HepG2 (cell line): ENCODE data around the gene PARP16. TPM values are rescaled to one million over a fixed set of nuclear protein-coding genes. Genes with fewer than 3 reads are reported as not detected.

Source experiments
- ELF1 ChIP-seq: sonication (generic); formaldehyde crosslinking; IDR thresholded peaks from 2 replicates; pipeline ENCODE4 v1.4.0; 2020; ENCODE audit warnings: missing genetic modification reagents
- ELF4 ChIP-seq: sonication (generic); formaldehyde crosslinking; IDR thresholded peaks from 2 replicates; pipeline ENCODE4 v1.5.0; 2020; ENCODE audit warnings: missing genetic modification reagents, mild to moderate bottlenecking, moderate library complexity, borderline replicate concordance
- GPBP1L1 ChIP-seq: sonication (generic); formaldehyde crosslinking; IDR thresholded peaks from 2 replicates; pipeline ENCODE4 v1.5.0; 2020; ENCODE audit warnings: mild to moderate bottlenecking, missing genetic modification reagents
- RBAK ChIP-seq: sonication (generic); formaldehyde crosslinking; IDR thresholded peaks from 2 replicates; pipeline ENCODE4 v1.5.1; 2020; ENCODE audit warnings: mild to moderate bottlenecking, missing genetic modification reagents
- RORA ChIP-seq: sonication (generic); formaldehyde crosslinking; IDR thresholded peaks from 2 replicates; pipeline ENCODE4 v1.5.0; 2020; ENCODE audit warnings: mild to moderate bottlenecking, missing genetic modification reagents, moderate library complexity
- SATB2 ChIP-seq: sonication (generic); formaldehyde crosslinking; IDR thresholded peaks from 2 replicates; pipeline ENCODE4 v1.5.0; 2020; ENCODE audit warnings: missing genetic modification reagents
- SP2 ChIP-seq: sonication (generic); formaldehyde crosslinking; IDR thresholded peaks from 2 replicates; pipeline ENCODE4 v1.5.1; 2020; ENCODE audit warnings: mild to moderate bottlenecking, missing genetic modification reagents
- STAG1 ChIP-seq: sonication (generic); formaldehyde crosslinking; IDR thresholded peaks from 2 replicates; pipeline ENCODE4 v1.4.0; 2020; ENCODE audit warnings: missing genetic modification reagents
- TFAP4 ChIP-seq: sonication (generic); IDR thresholded peaks from 2 replicates; pipeline ENCODE4 v1.6.1; 2016; ENCODE audit warnings: low read depth, borderline replicate concordance
- ZNF275 ChIP-seq: sonication (generic); formaldehyde crosslinking; IDR thresholded peaks from 2 replicates; pipeline ENCODE4 v1.8.0; 2022; ENCODE audit warnings: missing genetic modification reagents, mild to moderate bottlenecking, inconsistent platforms, borderline replicate concordance
- ZNF441 ChIP-seq: sonication (generic); formaldehyde crosslinking; IDR thresholded peaks from 2 replicates; pipeline ENCODE4 v1.7.0; 2021; ENCODE audit warnings: missing genetic modification reagents, borderline replicate concordance
- ZNF598 ChIP-seq: sonication (generic); formaldehyde crosslinking; IDR thresholded peaks from 2 replicates; pipeline ENCODE4 v1.5.1; 2020; ENCODE audit warnings: mild to moderate bottlenecking, missing genetic modification reagents, borderline replicate concordance
- ZSCAN21 ChIP-seq: sonication (generic); formaldehyde crosslinking; IDR thresholded peaks from 2 replicates; pipeline ENCODE4 v1.8.0; 2022; ENCODE audit warnings: mild to moderate bottlenecking, missing genetic modification reagents, moderate library complexity, borderline replicate concordance
- ZSCAN5A ChIP-seq: sonication (generic); formaldehyde crosslinking; IDR thresholded peaks from 2 replicates; pipeline ENCODE4 v1.8.0; 2022; ENCODE audit warnings: mild to moderate bottlenecking, missing genetic modification reagents, borderline replicate concordance
- polyA plus RNA-seq, 8 experiments: library from polyadenylated mRNA; depleted of rRNA in 3 of 8; stranded (reverse) in 7 of 8; unstranded in 1 of 8; fragments of >200 nt; fragmentation: Illumina TruSeq in 4 of 8; extraction: Trizol in 4 of 8; gene quantifications; 2 replicates each; pipeline versions ENCODE4 v1.2.1 to v1.2.3, GENCODE V29; 2011 to 2016; ENCODE audit warnings: low read depth in 4 of 8, missing spikeins in 1 of 8, mixed read lengths in 1 of 8; ENCODE audit not compliant: insufficient read depth in 1 of 8
- total RNA-seq, 5 experiments: library from RNA; depleted of rRNA; stranded (reverse); fragments of >200 nt; fragmentation: Illumina TruSeq; extraction: Trizol; gene quantifications; 2 replicates each; pipeline ENCODE4 v1.2.3, GENCODE V29; 2016; ENCODE audit warnings: low read depth in 1 of 5
- TF ChIP-seq, protein P1 (sequence below): sonication (generic); formaldehyde crosslinking; conservative IDR thresholded peaks from 2 replicates; pipeline ENCODE4 v1.4.0; 2020; ENCODE audit warnings: missing genetic modification reagents
- TF ChIP-seq, protein P2 (sequence below): IDR thresholded peaks from 2 replicates; pipeline ENCODE4 v1.6.1; 2016; ENCODE audit warnings: mild to moderate bottlenecking

PARP16 gene
- total and polyA plus RNA-seq, 2 of the 13 experiments (the other 11 are each of a cell fraction or from before 2014, with no cell fraction given), result 6.8 to 7.6 TPM

GRCh38 chr15:65286704-65287519, at the start of gene PARP16 (continued):
- peak; percentile 76; the same call in 1 of the 2 replicates for TF ChIP-seq ZNF275 (CRISPR knock-in tag)
- peak; percentile 65; the same call in 1 of the 2 replicates for TF ChIP-seq ZNF441 (CRISPR knock-in tag)
- peak; percentile 30; the same call in 1 of the 2 replicates for TF ChIP-seq ZSCAN21 (CRISPR knock-in tag)
- no peak for TF ChIP-seq ZNF598
- TF ChIP-seq, protein P1, sequence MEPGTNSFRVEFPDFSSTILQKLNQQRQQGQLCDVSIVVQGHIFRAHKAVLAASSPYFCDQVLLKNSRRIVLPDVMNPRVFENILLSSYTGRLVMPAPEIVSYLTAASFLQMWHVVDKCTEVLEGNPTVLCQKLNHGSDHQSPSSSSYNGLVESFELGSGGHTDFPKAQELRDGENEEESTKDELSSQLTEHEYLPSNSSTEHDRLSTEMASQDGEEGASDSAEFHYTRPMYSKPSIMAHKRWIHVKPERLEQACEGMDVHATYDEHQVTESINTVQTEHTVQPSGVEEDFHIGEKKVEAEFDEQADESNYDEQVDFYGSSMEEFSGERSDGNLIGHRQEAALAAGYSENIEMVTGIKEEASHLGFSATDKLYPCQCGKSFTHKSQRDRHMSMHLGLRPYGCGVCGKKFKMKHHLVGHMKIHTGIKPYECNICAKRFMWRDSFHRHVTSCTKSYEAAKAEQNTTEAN, result peak; percentile 74
- TF ChIP-seq TFAP4, result peak; percentile 18; the same call in 1 of the 2 replicates
- TF ChIP-seq SATB2 (CRISPR knock-in tag), result no peak
- 0 out of 2 replicates have a peak, but pooled peaks have one; percentile 5 for TF ChIP-seq STAG1 (CRISPR knock-in tag)
- TF ChIP-seq RBAK (CRISPR knock-in tag), result no peak
- TF ChIP-seq RORA, result no peak
- no peak for TF ChIP-seq ELF4 (CRISPR knock-in tag)
- no peak for TF ChIP-seq GPBP1L1 (CRISPR knock-in tag)
- 0 out of 2 replicates have a peak, but pooled peaks have one; percentile 11 for TF ChIP-seq ELF1 (CRISPR knock-in tag)
- no peak for TF ChIP-seq ZSCAN5A (CRISPR knock-in tag)
- TF ChIP-seq, protein P2, sequence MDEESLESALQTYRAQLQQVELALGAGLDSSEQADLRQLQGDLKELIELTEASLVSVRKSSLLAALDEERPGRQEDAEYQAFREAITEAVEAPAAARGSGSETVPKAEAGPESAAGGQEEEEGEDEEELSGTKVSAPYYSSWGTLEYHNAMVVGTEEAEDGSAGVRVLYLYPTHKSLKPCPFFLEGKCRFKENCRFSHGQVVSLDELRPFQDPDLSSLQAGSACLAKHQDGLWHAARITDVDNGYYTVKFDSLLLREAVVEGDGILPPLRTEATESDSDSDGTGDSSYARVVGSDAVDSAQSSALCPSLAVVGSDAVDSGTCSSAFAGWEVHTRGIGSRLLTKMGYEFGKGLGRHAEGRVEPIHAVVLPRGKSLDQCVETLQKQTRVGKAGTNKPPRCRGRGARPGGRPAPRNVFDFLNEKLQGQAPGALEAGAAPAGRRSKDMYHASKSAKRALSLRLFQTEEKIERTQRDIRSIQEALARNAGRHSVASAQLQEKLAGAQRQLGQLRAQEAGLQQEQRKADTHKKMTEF (CRISPR knock-in tag), result peak; percentile 4; the same call in 1 of the 2 replicates
- peak; percentile 65; the same call in 1 of the 2 replicates for TF ChIP-seq SP2
